ENCODE data around the gene PEX13.

GRCh38 chr2:61013382-61013781 lies 4.1 kb upstream of the PEX13 start:
- TF ChIP-seq TAF1 (IDR thresholded peaks at IDR 0.05; ENCODE audit: low read depth, low read length) (no peak), PAX5 (IDR thresholded peaks at IDR 0.05; ENCODE audit: insufficient read depth, low read length, severe bottlenecking) (no peak), POLR2AphosphoS5 (IDR thresholded peaks at IDR 0.05; ENCODE audit: low read depth, low read length) (no peak), POLR2A (IDR thresholded peaks at IDR 0.05; ENCODE audit: low read depth, low read length) (no peak)
